Left cardiac atrium (tissue), 4 donors: ENCODE measurements around the gene GPC3. TPM values are rescaled to one million over a fixed set of nuclear protein-coding genes. Genes with fewer than 3 reads are reported as not detected.
"Not testable (repeated sequence)": the region's sequence is repeated elsewhere in the genome, so short reads cannot be mapped to it uniquely, and the experiment has no call there.

Experiments
- ATAC-seq, 2 donors: fragments of 200-7000 bp; cut with Tn5 transposase; one replicate each; pipeline ENCODE4 v1.9.1; 2020; ENCODE audit warnings: mild to moderate bottlenecking in 2 of 2, moderate library complexity in 2 of 2
- DNase-seq: peaks from one replicate; pipeline ENCODE4 v3.0.0-alpha.2; 2020
- intact Hi-C, 2 donors: fragments of 100-400 bp; cut with DNase I; formaldehyde crosslinking; loops; one replicate each; pipeline versions ENCODE4 v1.14.1 to v1.15.1; 2022 to 2023
- total RNA-seq, 2 donors: library from RNA; stranded (reverse); fragmentation: NEBNext Ultra II Directional; extraction: Animal tissue kit (Norgen Biotek cat#: 25700); gene quantifications; one replicate each; pipeline ENCODE4 v1.2.1, GENCODE V29; 2021
- donor health status: DM: no; HTN: yes; CAD: no.
- donor health status: DM: no; HTN: yes; CAD: no; lungs with severe emphysema.
- donor health status: DM: yes; HTN: yes; CAD: no.
- donor health status: Dilated cardiomyopathy.

The GPC3 gene
- total RNA-seq, 2 donors from 2014 or later: 8.3 to 15.0 TPM

GRCh38 chrX:133818019-133818418 lies 167.4 kb downstream of the GPC3 start:
- intact Hi-C loops: no loop called here
- no peak for ATAC-seq
- DNase-seq: no peak

- ATAC-seq: no peak
- no peak for DNase-seq
- intact Hi-C loops: no loop called here
Observed at GRCh38 chrX:133815496-133815895, 169.9 kb downstream of the GPC3 start.

GRCh38 chrX:133813971-133814370 lies 171.4 kb downstream of the GPC3 start:
- DNase-seq (no peak), ATAC-seq (no peak)
- intact Hi-C loops: no loop called here

- intact Hi-C loops: no loop called here
- ATAC-seq (no peak), DNase-seq (no peak)
Observed at GRCh38 chrX:133812402-133812801, 173.0 kb downstream of the GPC3 start.

- no peak for DNase-seq
Observed at GRCh38 chrX:133810925-133811324, 174.5 kb downstream of the GPC3 start.

GRCh38 chrX:133804072-133804471 lies 181.3 kb downstream of the GPC3 start:
- intact Hi-C loops: no loop called here
- ATAC-seq: no peak
- no peak for DNase-seq

More at GRCh38 chrX:133810925-133811324, 174.5 kb downstream of the GPC3 start:
- no peak for ATAC-seq
- intact Hi-C loops: no loop called here

- intact Hi-C loops: loop anchor here in 1 of 2 donors (10.0 kb wide), 1 partner anchor 599 kb away; no protein-coding TSS in a partner anchor
- DNase-seq: no peak
- no peak for ATAC-seq
Observed at GRCh38 chrX:133796282-133796681, 189.1 kb downstream of the GPC3 start.

GRCh38 chrX:133794126-133794525 lies 191.3 kb downstream of the GPC3 start:
- intact Hi-C loops: loop anchor here in 1 of 2 donors (5.0 to 10.0 kb wide), 2 partner anchors 128 to 601 kb away; no protein-coding TSS in a partner anchor
- ATAC-seq (no peak), DNase-seq (no peak)

GRCh38 chrX:133793626-133794025 lies 191.8 kb downstream of the GPC3 start:
- intact Hi-C loops: loop anchor here in 1 of 2 donors (2.0 to 10.0 kb wide), 3 partner anchors 129 to 601 kb away; no protein-coding TSS in a partner anchor
- no peak for DNase-seq
- ATAC-seq: no peak

GRCh38 chrX:133792198-133792953 lies 193.0 kb downstream of the GPC3 start:
- ATAC-seq (peak; percentile 71 to 78), DNase-seq (peak; percentile 55)
- intact Hi-C loops: loop anchor here in 1 of 2 donors (2.0 to 10.0 kb wide), 3 partner anchors 130 to 602 kb away; no protein-coding TSS in a partner anchor

- ATAC-seq: no peak
- DNase-seq: no peak
Observed at GRCh38 chrX:133789829-133790228, 195.6 kb downstream of the GPC3 start.

GRCh38 chrX:133786382-133786781 lies 199.0 kb downstream of the GPC3 start:
- no peak for DNase-seq
- no peak for ATAC-seq
- intact Hi-C loops: no loop called here

More at GRCh38 chrX:133789829-133790228, 195.6 kb downstream of the GPC3 start:
- intact Hi-C loops: loop anchor here in 1 of 2 donors (5.0 to 10.0 kb wide), 2 partner anchors 132 to 605 kb away; no protein-coding TSS in a partner anchor

- ATAC-seq: no peak
- DNase-seq: no peak
- intact Hi-C loops: no loop called here
Observed at GRCh38 chrX:133783274-133783673, 202.1 kb downstream of the GPC3 start.

GRCh38 chrX:133781174-133781573 lies 204.2 kb downstream of the GPC3 start:
- intact Hi-C loops: no loop called here
- ATAC-seq: no peak
- DNase-seq: no peak

GRCh38 chrX:133776072-133776471 lies 209.3 kb downstream of the GPC3 start:
- peak; percentile 22 for DNase-seq
- intact Hi-C loops: no loop called here
- ATAC-seq: no peak

- DNase-seq: no peak
- intact Hi-C loops: no loop called here
- ATAC-seq: no peak
Observed at GRCh38 chrX:133774807-133775206, 210.6 kb downstream of the GPC3 start.

GRCh38 chrX:133771086-133771646 lies 214.2 kb downstream of the GPC3 start:
- DNase-seq (no peak), ATAC-seq (no peak)
- intact Hi-C loops: no loop called here

GRCh38 chrX:133762976-133763548 lies 222.3 kb downstream of the GPC3 start:
- intact Hi-C loops, ATAC-seq: not testable (repeated sequence)

GRCh38 chrX:133754657-133755056 lies 230.7 kb downstream of the GPC3 start:
- intact Hi-C loops: no loop called here
- no peak for ATAC-seq
- DNase-seq: no peak

More at GRCh38 chrX:133762976-133763548, 222.3 kb downstream of the GPC3 start:
- not testable (repeated sequence) for DNase-seq

- DNase-seq (no peak), ATAC-seq (no peak)
- intact Hi-C loops: no loop called here
Observed at GRCh38 chrX:133749951-133750350, 235.4 kb downstream of the GPC3 start.
